HS-5 (cell line): ENCODE results near the gene TAS2R4.
"Not testable (repeated sequence)": the region's sequence is repeated elsewhere in the genome, so short reads cannot be mapped to it uniquely, and the experiment has no call there.

Experiments
- DNase-seq: peaks from one replicate; pipeline ENCODE4 v3.0.0-alpha.2; 2012; ENCODE audit warnings: low read depth

The TAS2R4 gene, protein sequence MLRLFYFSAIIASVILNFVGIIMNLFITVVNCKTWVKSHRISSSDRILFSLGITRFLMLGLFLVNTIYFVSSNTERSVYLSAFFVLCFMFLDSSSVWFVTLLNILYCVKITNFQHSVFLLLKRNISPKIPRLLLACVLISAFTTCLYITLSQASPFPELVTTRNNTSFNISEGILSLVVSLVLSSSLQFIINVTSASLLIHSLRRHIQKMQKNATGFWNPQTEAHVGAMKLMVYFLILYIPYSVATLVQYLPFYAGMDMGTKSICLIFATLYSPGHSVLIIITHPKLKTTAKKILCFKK

DNA sequence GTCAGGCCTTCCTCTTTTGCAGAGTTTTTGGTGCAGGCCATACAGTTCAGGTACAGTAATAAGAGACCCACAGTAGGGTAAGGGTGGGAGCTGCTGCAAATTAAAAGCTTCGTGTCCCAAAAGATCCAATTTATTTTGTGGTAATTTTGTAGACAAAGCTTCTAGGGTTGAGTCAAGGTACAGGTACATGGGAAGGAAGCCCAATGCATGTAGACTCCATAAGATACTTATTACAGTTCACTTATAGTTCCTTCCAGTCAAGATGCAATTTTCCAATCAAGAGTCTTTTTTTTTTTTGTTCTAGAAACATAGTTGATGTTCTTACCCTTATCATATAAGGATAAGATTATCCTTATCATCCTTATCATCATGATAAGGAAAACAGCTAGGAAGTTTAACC, at the start of gene TAS2R4:
Gene TAS2R4, plus strand, starts transcription at position 301 of the 400 bp plus-strand sequence. CDS start 1,815 bp downstream, outside the sequence.
- DNase-seq = no peak

DNA sequence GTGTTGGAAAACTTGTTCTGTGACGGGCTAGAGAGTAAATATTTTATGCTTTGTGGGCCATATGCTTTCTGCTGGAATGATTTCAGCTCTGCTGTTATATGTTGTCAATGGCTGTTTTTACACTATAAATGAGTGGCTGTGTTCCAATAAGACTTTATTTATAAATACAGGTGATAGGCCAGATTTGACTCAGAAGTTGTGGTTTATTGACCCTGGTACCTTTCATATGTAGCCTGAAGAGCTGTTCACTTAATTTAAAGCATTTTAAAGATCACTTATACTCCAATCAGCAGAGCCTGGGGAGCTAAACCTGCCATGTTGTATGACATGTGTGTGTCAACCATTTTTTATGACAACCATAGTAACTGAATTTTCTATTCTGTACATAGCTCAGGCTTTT, 47.5 kb upstream of the TAS2R4 start:
- DNase-seq = no peak

DNA sequence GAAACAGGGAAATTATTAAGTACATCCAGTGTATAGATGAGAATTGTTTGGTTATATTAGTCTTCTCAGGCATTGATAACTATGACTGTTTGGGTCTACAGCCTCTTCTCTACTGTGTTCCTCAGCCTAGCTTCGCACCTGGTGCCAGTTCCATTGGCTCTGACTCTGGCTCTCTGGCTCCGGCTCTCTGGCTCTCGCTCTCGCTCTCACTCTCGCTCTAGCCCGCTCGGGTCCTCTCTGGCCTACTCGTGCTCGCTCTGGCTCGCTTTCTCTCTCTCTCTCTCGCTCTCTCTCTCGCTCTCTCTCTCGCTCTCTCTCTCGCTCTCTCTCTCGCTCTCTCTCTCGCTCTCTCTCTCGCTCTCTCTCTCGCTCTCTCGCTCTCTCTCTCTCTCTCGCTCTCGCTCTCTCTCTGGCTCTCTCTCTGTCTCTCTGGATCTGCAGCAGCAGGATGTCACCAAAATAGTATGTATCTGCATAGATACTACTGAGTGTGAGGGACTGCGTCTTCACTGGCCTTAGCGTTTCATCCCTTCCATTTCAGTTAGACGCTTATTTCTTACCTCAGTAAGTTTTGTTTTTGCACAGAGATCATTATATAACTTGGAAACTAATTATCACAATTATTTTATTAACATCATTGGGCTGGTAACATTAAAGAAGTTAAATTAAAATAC, 44.9 kb upstream of the TAS2R4 start:
- DNase-seq = no peak

DNA sequence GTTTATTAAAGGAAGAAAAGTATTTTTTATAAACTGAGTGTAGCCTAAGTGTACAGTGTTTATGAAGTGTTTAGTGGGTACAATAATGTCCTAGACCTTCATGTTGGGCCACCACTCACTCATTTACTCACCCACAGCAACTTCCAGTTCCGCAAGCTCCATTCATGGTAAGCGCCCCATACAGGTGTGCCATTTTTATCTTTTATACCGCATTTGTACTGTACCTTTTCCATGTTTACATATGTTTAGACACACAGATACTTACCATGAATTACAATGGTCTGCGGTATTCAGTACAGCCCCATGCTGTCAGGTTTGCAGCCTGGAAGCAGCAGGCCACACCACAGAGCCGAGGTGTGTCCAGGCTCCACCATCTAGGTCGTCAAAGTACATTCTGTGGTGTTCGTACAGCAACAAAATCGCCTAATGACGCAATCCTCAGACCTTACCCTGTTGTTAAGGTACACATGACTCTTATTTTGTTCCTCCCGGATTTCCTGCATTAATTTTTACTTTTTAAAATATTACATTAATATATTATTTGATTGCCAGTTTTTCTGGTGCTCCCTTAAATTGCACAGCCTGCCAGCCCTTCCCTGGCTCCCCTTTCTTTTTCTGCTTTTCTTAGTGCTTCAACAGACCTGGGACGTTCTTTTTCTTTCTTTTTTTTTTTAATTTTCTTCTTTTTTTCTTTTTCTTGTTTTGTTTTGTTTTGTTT, 39.2 kb upstream of the TAS2R4 start:
- DNase-seq = no peak

DNA sequence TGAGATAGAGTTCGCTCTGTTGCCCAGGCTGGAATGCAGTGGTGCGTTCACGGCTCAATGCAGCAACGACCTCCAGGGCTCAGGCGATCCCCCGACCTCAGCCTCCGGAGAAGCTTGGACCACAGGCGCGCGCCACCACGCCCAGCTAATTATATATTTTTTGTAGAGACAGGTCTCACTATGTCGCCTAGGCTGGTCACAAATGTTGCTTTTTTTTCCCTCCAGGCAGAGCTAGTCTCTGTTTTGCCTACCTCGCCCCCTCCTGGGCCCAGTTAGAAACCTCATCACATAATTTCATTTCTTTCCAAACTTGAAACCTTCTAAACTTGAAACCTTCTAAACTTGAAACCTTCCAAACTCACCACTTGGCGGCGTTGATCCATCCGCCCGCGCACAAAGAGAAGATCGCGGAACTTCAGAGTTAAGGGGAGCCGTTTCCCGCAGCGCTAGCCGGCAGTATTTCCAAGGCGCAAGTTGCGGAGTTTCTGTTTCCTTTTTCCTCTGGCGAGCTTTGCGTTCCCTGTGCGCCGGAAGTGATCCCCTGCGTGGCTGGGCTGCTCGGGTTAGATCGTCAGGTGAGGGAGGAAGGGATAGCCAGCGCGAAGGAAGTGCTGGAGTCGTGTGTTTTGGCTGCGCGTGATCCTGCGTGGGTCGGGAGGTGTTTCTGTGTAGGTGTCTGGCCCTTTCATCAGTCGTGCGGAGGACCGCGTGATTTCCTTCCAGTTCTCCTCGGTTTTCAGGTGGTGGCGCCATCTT, 38.5 kb upstream of the TAS2R4 start, which contains the start of gene SSBP1:
Gene SSBP1, plus strand, starts transcription at position 523 of the 756 bp plus-strand sequence. CDS start 809 bp downstream, outside the sequence.
- DNase-seq = peak; percentile 80

DNA sequence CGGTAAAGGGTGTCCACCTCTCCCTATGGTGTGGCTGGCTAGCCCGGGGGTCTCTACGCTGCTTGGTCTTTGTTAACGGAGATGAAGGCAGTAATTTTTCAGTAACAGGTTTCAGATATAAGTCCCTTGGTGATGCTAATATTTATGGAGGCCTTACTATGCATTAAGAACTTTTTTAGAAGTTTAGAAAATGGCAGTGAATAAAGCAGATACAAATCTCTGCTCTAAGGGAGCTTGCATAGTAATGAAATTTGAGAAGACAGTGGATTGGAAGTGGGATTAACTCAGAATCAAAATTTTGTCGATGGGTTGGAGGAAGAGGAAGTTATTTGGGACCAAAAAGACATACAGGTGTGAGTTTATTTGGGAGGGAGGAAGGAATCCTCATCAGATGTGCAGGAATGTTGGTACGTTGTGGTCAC, 37.9 kb upstream of the TAS2R4 start:
- no peak for DNase-seq

DNA sequence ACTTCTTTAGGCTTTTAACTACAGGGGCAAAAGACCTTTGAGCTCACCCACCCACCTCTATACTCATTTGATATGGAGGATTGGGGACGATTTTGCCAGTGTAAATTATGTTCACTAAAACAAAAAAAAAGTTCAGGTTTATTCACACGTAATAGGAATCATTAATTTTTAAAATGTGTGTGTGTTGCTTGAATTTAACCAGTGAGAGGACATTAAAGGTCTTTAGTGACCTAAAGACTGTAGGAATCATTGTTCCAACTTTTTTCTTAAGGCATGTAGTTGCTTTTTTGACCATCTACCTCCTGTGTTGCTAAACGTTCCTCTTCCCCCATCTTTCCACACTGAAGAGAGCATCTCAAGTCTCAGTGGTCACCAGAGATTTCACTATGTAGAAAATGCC, 37.2 kb upstream of the TAS2R4 start:
- no peak for DNase-seq

DNA sequence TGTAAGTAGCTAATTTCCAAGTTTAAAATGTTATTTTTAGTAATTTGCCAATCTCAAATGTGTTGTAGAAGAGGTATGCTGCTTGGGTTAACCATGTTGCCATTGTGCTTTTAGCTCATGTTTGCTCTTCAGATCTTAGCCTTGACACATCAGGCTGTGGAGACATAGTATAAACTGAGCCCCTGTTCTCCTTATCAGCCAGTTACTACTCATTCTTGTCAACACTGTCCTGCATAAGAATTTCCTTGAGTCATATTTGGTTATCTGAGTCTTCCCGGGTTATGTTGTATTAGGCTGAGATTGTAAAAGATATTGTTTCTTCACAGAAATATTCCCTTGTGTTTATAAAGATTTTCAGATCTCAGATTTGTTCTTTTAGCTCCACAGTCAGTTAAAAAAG, 34.2 kb upstream of the TAS2R4 start:
- no peak for DNase-seq

DNA sequence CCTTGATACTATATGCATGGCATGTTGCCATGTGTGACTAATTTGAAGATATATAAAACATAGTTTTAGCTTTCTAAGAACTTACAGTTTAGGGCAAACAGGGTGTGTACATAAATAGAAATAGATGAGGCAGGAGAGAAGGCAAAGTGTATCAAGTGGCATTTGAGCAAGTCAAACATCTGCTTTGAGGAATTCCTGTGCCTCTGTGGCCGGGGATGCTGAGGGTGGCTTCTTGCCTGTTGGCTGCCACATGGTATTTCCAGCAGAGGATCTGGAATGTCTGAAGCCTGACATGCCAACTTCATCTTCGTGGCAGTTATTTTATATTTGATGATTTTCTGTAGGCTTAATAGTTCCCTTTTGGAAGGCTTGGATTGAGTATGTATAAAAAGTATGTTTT, 32.3 kb upstream of the TAS2R4 start:
- DNase-seq = no peak

DNA sequence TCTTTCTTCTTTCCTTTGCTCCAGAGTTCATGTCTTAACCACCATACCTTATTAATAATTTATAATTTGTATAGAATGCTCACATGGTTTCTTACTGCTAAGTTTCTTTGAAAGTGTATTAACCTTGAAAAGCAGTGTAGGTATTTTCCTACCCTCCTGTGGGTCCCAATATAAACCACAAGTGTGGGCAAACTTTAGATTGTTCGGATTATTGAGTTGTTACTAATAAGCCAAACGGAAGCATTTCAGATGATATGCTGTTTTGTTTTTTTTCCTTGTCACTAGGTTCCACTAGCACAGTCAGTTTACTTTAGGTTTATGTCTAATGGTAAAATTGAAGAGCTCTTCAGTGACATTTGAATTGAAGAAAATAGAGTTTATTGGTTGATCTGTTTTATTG, 28.1 kb upstream of the TAS2R4 start:
- no peak for DNase-seq

DNA sequence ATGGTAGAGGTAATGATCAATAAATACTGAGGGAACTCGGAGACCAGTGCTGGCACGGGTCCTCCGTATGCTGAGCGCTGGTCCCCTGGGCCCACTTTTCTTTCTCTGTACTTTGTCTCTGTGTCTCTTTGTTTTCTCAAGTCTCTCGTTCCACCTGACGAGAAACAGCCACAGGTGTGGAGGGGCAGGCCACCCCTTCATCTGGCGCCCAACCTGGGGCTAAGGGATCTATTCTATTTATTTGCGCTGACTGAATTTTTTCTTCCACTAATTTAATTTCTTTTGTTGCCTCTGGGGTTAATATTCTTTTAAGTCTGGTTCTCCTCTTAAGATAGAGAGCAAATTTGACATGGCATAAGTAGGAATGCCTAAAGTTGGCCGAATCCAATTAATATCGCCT, 24.6 kb upstream of the TAS2R4 start:
- not testable (repeated sequence) for DNase-seq

DNA sequence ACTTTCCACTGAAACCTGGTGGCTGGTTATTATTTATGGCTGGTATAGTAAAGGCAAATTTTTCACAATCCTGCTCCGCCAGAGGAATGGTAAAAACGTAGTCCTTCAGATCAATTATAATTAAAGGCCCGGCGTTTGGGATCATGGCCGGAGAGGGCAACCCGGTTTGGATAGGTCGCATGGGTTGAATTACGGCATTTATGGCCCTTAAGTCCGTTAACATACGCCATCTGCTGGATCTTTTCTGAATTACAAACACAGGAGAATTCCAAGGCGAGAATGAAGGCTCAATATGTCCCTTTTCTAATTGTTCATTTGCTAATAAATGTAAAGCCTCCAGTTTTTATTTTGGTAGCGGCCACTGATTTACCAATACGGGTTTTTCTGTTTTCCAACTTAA, 23.8 kb upstream of the TAS2R4 start:
- no peak for DNase-seq

DNA sequence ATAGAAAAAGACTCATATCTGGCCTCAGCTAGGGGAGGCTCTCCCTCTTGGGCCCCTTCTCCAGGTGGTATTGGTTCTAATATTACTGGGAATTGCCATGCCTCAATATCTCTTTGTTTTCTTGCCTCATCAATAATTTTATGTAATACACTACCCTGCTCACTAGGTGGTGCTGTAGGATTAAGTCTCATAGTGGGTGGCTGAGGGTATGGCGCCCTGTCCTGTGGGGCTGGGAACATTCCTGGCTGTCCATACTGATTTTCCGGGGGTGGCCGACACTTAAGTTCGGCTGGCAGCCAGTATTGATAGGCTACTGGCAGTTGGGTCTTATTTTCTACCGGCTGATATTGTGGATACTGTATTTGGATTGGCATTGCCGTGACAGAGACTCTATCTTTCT, 21.5 kb upstream of the TAS2R4 start:
- no peak for DNase-seq

DNA sequence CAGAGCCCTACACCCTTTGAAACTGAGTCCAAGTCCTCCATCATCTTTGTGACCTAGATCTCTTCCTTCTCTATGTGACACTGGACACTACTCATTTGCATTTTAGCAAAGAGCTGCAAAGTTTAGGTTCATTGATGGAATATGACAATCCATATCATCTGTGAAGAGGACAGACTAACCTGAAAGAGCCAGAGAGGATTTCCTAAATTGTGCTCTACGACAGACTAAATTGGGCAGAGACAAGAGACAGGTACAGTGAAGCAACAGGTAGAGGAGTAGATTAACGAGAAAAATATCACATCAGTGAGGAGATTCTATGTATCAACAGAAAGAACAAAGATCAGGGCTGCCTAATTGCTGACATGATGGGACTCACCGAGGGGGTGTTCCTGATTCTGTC, 12.7 kb upstream of the TAS2R4 start, which contains the start of gene TAS2R3:
Gene TAS2R3, plus strand, starts transcription at position 301 of the 400 bp plus-strand sequence. Its CDS starts 62 bp downstream, at position 363.
- no peak for DNase-seq

DNA sequence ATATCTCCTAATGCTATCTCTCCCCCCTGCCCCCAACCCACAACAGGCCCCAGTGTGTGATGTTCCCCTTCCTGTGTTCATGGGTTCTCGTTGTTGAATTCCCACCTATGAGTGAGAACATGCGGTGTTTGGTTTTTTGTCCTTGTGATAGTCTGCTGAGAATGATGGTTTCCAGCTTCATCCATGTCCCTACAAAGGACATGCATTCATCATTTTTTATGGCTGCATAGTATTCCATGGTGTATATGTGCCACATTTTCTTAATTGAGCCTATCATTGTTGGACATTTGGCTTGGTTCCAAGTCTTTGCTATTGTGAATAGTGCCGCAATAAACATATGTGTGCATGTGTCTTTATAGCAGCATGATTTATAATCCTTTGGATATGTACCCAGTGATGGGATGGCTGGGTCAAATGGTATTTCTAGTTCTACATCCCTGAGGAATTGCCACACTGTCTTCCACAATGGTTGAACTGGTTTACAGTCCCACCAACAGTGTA, 6.3 kb upstream of the TAS2R4 start:
- not testable (repeated sequence) for DNase-seq

DNA sequence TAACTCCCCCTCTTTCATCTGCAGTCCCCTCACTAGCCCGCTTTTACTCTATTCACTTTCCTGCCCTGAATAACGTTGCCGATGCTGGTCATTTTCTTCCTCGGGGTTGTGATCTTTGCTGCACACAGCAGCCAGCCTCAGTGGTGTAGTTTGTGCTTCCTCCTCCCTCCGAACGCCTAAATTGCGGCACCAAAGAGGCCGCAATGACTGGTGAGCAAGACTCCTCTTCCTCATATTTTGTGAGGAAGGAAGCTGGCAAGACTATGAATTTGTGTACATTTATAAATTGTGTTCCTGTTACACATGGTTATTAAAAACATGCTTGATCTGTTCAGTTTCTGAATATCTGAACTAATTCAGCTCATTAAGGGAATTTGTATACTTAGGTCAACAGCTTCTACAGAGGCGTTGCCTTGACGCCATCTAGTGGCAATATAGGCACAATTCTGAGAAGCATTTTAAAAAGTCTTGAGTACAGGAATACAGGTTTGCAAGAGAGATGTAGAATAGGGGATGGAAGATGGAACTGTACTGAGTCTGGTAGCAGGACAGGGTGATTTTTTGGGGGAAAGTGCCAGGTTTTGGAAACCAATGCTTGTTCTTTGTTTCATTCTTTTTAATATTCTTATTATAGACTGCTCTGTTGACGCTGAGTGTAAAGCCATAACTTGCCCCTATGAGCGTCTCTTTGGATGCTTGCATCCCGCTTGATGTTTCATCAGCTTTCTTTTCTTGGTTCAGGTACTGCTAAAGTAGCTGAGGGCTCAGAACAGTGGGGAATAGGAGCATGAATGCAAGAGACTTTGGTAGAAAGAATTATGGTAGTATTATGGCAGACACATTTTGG, 9.5 kb downstream of the TAS2R4 start:
- peak; percentile 13 for DNase-seq

DNA sequence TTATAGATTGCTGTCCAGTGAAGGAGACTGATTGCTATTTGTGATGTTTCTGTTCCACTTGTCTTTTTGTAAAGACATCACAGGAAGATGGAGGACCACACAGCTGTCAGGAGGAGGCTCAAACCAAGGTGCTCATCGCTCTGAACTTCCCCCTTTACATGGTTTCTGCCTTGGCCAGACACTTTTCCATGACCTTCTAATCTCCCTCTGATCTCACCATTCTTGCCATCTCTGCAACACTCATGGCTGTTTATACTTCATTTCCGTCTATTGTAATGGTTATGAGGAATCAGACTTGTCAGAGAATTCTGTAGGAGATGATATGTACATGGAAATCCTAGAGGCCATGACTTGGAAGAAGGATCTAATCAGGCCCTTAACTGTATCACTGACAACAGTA, 11.8 kb downstream of the TAS2R4 start:
- DNase-seq = no peak

DNA sequence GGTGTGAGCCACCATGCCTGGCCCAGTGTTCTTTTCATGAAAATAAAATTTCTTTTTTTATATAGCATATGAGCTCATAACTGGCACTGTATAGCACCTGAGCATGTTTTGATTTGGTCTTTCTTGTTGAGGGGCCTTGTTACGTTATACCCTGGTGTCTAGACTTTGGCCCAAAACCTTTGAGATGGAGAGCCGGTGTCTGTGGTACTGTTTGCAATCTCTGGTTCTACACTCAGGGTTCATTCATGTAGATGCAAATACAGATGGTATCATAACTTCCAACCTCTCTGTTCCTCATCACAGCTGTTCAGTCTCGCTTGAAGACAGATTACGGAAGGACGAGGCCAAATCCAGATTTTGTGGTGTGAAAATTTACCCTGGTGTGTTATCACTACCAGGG, 13.4 kb downstream of the TAS2R4 start, which contains the start of gene TAS2R5:
Gene TAS2R5, plus strand, starts transcription at position 301 of the 400 bp plus-strand sequence. CDS start 145 bp downstream, outside the sequence.
- no peak for DNase-seq

DNA sequence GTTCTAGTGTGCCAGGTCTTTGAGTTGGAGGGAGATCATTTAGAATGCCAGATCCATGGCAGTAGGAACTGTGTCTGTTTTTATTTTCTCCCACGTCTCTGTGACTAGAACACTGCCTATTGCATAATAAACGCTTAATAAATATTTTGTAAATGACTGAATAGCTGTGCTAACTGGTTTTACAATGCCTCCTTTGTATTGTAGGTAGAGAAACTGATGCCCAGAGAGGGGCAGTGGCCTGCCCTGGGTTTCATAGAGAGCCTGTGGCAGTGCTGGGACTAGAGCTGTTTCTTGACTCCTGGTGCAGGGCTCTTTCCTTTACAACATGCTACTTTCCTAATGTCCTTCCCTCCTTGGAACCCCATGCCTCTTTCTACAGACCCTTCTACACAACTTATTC, 16.1 kb downstream of the TAS2R4 start:
- no peak for DNase-seq

DNA sequence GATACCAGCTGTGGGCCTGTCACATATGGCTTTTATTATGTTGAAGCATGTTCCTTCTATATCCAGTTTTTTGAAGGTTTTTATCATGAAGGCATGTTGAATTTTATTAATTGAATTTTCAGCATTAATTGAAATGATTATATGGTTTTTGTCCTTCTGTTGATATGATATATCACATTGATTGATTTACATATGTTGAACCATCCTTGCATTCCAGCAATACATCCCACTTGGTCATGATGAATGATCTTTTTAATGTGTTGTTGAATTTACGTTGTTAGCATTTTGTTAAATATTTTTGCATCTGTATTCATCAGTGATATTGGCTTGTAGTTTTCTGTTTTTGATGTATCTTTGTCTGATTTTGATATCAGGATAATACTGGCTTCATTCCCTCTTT, 43.6 kb downstream of the TAS2R4 start:
- no peak for DNase-seq

DNA sequence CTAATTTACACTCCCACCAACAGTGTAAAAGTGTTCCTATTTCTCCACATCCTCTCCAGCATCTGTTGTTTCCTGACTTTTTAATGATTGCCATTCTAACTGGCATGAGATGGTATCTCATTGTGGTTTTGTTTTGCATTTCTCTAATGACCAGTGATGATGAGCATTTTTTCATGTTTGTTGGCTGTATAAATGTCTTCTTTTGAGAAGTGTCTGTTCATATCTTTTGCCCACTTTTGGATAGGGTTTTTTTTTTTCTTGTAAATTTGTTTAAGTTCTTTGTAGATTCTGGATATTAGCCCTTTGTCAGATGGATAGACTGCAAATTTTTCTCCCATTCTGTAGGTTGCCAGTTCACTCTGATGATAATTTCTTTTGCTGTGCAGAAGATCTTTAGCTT, 46.0 kb downstream of the TAS2R4 start:
- not testable (repeated sequence) for DNase-seq
